DND-41 (cell line): Measurements from ENCODE around the gene MXI1.

Experiments
- CTCF ChIP-seq: IDR thresholded peaks from 2 replicates; pipeline ENCODE4 v1.5.1; 2012; ENCODE audit warnings: borderline replicate concordance, low read length, moderate library complexity, mild to moderate bottlenecking; ENCODE audit not compliant: poor library complexity, severe bottlenecking; ENCODE audit errors: extremely low read depth
- EZH2 ChIP-seq: IDR thresholded peaks from 3 replicates; pipeline ENCODE4 v1.6.1; 2012; ENCODE audit warnings: borderline replicate concordance, low read depth, mild to moderate bottlenecking, moderate library complexity, low read length, inconsistent platforms; ENCODE audit not compliant: severe bottlenecking

- no peak for TF ChIP-seq CTCF
- TF ChIP-seq EZH2: no peak
These were observed 106.3 kb downstream of the MXI1 start for GRCh38 chr10:110313674-110314073.
